Fibroblast of lung (primary cell): Measurements from ENCODE around the gene KLC1. TPM values are rescaled to one million over a fixed set of nuclear protein-coding genes. Genes with fewer than 3 reads are reported as not detected.

Experiments used
- DNase-seq, 2 donors: peaks; one replicate each; pipeline versions ENCODE4 v3.0.0 to v3.0.0-alpha.2; 2010; ENCODE audit warnings: low read depth in 2 of 2
- H2AFZ ChIP-seq: 2 replicates; pipeline ENCODE4 v1.5.1; 2012; ENCODE audit warnings: low read length, control low read depth, inconsistent platforms
- H3K27ac ChIP-seq: 2 replicates; pipeline ENCODE4 v1.5.1; 2011; ENCODE audit warnings: low read length, control low read depth; ENCODE audit not compliant: insufficient read depth
- H3K27me3 ChIP-seq: 2 replicates; pipeline ENCODE4 v1.5.1; 2011; ENCODE audit warnings: mild to moderate bottlenecking, low read length; ENCODE audit not compliant: control insufficient read depth, insufficient read depth
- H3K36me3 ChIP-seq: 2 replicates; pipeline ENCODE4 v1.5.1; 2011; ENCODE audit warnings: low read length; ENCODE audit not compliant: control insufficient read depth, insufficient read depth
- H3K4me1 ChIP-seq: 2 replicates; pipeline ENCODE4 v1.5.1; 2011; ENCODE audit warnings: low read length; ENCODE audit not compliant: control insufficient read depth, insufficient read depth; ENCODE audit errors: extremely low read depth
- H3K4me2 ChIP-seq: 2 replicates; pipeline ENCODE4 v1.5.1; 2011; ENCODE audit warnings: low read length, control low read depth; ENCODE audit not compliant: insufficient read depth; ENCODE audit errors: extremely low read depth
- H3K4me3 ChIP-seq, 4 experiments: fragments of 200-600 bp in 1 of 4; sonication (generic) in 1 of 4; replicated peaks in 1 of 4; 2 replicates each; pipeline ENCODE4 v1.5.1; 2011 to 2016; ENCODE audit warnings: low read length in 4 of 4, low read depth in 3 of 4, mild to moderate bottlenecking in 3 of 4, control low read depth in 2 of 4, inconsistent platforms in 1 of 4, mixed read lengths in 1 of 4; ENCODE audit not compliant: insufficient read depth in 1 of 4; ENCODE audit errors: control extremely low read depth in 1 of 4
- H3K79me2 ChIP-seq: 2 replicates; pipeline ENCODE4 v1.5.1; 2012; ENCODE audit warnings: mild to moderate bottlenecking, low read length, inconsistent platforms; ENCODE audit not compliant: control insufficient read depth, insufficient read depth
- H3K9ac ChIP-seq: 2 replicates; pipeline ENCODE4 v1.5.1; 2011; ENCODE audit warnings: mild to moderate bottlenecking, low read length, control low read depth; ENCODE audit not compliant: insufficient read depth
- H3K9me3 ChIP-seq: 2 replicates; pipeline ENCODE4 v1.5.1; 2012; ENCODE audit warnings: low read depth, low read length; ENCODE audit not compliant: control insufficient read depth, insufficient read depth
- H4K20me1 ChIP-seq: 2 replicates; pipeline ENCODE4 v1.5.1; 2011; ENCODE audit warnings: low read length; ENCODE audit not compliant: control insufficient read depth, insufficient read depth; ENCODE audit errors: extremely low read depth
- EZH2 ChIP-seq: IDR thresholded peaks from 2 replicates; pipeline ENCODE4 v1.5.1; 2012; ENCODE audit warnings: low read length, control low read depth, mild to moderate bottlenecking; ENCODE audit errors: missing control alignments
- polyA plus RNA-seq, 2 donors: library from polyadenylated mRNA; depleted of rRNA in 1 of 2; stranded (reverse) in 1 of 2; unstranded in 1 of 2; fragments of >200 nt; gene quantifications; 2 replicates each; pipeline ENCODE4 v1.2.1, GENCODE V29; 2011 to 2012; ENCODE audit warnings: missing spikeins in 1 of 2
- total RNA-seq: library from RNA; depleted of rRNA; stranded (reverse); fragments of >200 nt; gene quantifications from 2 replicates; pipeline ENCODE4 v1.2.1, GENCODE V29; 2014
- TF ChIP-seq, protein P1 (sequence below), 2 donors: IDR thresholded peaks in 1 of 2; conservative IDR thresholded peaks in 1 of 2; 1 replicate in 1 of 2; 2 replicates in 1 of 2; pipeline ENCODE4 v1.5.1; 2011 to 2012; ENCODE audit warnings: low read length in 2 of 2, control low read depth in 1 of 2, inconsistent platforms in 1 of 2, low read depth in 1 of 2, mild to moderate bottlenecking in 1 of 2

Gene KLC1
- total and polyA plus RNA-seq, 2 donors (not counting 1 experiment from before 2014, with no cell fraction given), result 180 to 219 TPM

GRCh38 chr14:103684471-103684870 lies 55.5 kb downstream of the KLC1 start:
- no peaks in the 10 kb centered on the region for H4K20me1 ChIP-seq

DNA sequence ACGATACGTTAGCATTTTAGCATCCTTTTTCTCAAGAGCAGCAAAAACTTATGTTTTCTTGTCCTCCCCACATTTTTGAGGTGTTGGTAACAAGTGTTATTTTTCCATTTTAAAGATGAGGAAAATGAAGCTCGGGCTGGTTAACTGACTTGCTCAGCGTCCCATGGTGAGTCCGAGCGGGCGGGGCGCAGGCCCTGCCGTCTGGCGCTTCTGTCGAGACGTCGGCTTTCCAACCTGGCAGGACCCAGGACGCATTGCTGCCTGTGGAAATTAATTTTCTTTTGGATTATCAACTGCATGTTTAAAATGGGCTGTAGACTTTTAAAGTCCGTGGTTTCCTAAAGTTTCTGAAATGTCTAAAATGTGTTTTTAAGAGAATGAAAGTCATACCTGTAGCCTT lies 55.9 kb downstream of the KLC1 start:
- Histone ChIP-seq H3K9me3 (no peaks in the 10 kb centered on the region), H3K36me3 (peaks cover 15% of the 10 kb centered on the region), H3K4me3 (no peak overlapping the region), H3K27ac (no peak overlapping the region), H3K4me1 (peaks cover 7% of the 10 kb centered on the region), H4K20me1 (no peaks in the 10 kb centered on the region), H3K79me2 (peaks cover 30% of the 10 kb centered on the region), H2AFZ (no peak overlapping the region), H3K4me2 (no peak overlapping the region), H3K27me3 (no peaks in the 10 kb centered on the region), H3K9ac (no peak overlapping the region)
- DNase-seq, result no peak
- TF ChIP-seq, protein P1, sequence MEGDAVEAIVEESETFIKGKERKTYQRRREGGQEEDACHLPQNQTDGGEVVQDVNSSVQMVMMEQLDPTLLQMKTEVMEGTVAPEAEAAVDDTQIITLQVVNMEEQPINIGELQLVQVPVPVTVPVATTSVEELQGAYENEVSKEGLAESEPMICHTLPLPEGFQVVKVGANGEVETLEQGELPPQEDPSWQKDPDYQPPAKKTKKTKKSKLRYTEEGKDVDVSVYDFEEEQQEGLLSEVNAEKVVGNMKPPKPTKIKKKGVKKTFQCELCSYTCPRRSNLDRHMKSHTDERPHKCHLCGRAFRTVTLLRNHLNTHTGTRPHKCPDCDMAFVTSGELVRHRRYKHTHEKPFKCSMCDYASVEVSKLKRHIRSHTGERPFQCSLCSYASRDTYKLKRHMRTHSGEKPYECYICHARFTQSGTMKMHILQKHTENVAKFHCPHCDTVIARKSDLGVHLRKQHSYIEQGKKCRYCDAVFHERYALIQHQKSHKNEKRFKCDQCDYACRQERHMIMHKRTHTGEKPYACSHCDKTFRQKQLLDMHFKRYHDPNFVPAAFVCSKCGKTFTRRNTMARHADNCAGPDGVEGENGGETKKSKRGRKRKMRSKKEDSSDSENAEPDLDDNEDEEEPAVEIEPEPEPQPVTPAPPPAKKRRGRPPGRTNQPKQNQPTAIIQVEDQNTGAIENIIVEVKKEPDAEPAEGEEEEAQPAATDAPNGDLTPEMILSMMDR (conservative IDR thresholded peaks at IDR 0.05 in 1 of 2, IDR thresholded peaks at IDR 0.05 in 1 of 2; ENCODE audit: low read depth in 1 of 2, low read length in 2 of 2), result no peak
- no peak for TF ChIP-seq EZH2

More at GRCh38 chr14:103684471-103684870, 55.5 kb downstream of the KLC1 start:
- no peaks in the 10 kb centered on the region for H3K27me3 ChIP-seq
- peak in 1 of 2 donors; percentile 23 for DNase-seq
- TF ChIP-seq EZH2, result no peak
- TF ChIP-seq, protein P1 (conservative IDR thresholded peaks at IDR 0.05 in 1 of 2, IDR thresholded peaks at IDR 0.05 in 1 of 2; ENCODE audit: low read depth in 1 of 2, low read length in 2 of 2), result no peak
- H3K27ac ChIP-seq, result no peak overlapping the region
- H3K36me3 ChIP-seq, result peaks cover 16% of the 10 kb centered on the region
- peaks cover 7% of the 10 kb centered on the region for H3K4me1 ChIP-seq
- H3K9me3 ChIP-seq, result no peaks in the 10 kb centered on the region
- no peak overlapping the region for H3K4me2 ChIP-seq
- no peak overlapping the region for H3K4me3 ChIP-seq
- H3K79me2 ChIP-seq, result peaks cover 32% of the 10 kb centered on the region
- no peak overlapping the region for H3K9ac ChIP-seq
- no peak overlapping the region for H2AFZ ChIP-seq

GRCh38 chr14:103685276-103686211 lies 56.5 kb downstream of the KLC1 start:
- H3K4me1 ChIP-seq, result peaks cover 7% of the 10 kb centered on the region
- no peaks in the 10 kb centered on the region for H3K9me3 ChIP-seq
- peaks cover 34% of the 10 kb centered on the region for H3K79me2 ChIP-seq
- DNase-seq, result no peak
- H3K4me2 ChIP-seq, result no peak overlapping the region
- H2AFZ ChIP-seq, result no peak overlapping the region
- H3K4me3 ChIP-seq, result no peak overlapping the region
- H3K27me3 ChIP-seq, result no peaks in the 10 kb centered on the region
- no peak for TF ChIP-seq EZH2
- TF ChIP-seq, protein P1 (conservative IDR thresholded peaks at IDR 0.05 in 1 of 2, IDR thresholded peaks at IDR 0.05 in 1 of 2; ENCODE audit: low read depth in 1 of 2, low read length in 2 of 2), result no peak
- H4K20me1 ChIP-seq, result no peaks in the 10 kb centered on the region
- no peak overlapping the region for H3K9ac ChIP-seq
- peaks cover 17% of the 10 kb centered on the region for H3K36me3 ChIP-seq
- no peak overlapping the region for H3K27ac ChIP-seq
